DOHH2 (cell line): Measurements from ENCODE around the gene ZNF366.

Source experiments
- H3F3A ChIP-seq: fragments of 200-600 bp; sonication (generic), shearing (Covaris generic); 2 replicates; pipeline ENCODE4 v1.6.0; 2016; ENCODE audit warnings: antibody characterized with exemption, mild to moderate bottlenecking; ENCODE audit not compliant: control insufficient read depth, insufficient read depth
- H3K27ac ChIP-seq: fragments of 200-600 bp; sonication (generic); 2 replicates; pipeline ENCODE4 v1.5.1; 2014; ENCODE audit warnings: low read depth, mild to moderate bottlenecking, low read length, moderate library complexity
- H3K27me3 ChIP-seq: fragments of 200-600 bp; sonication (generic); 2 replicates; pipeline ENCODE4 v1.6.1; 2014; ENCODE audit warnings: mild to moderate bottlenecking, low read length, mixed read lengths; ENCODE audit not compliant: control insufficient read depth
- H3K36me3 ChIP-seq: fragments of 200-600 bp; sonication (generic); 2 replicates; pipeline ENCODE4 v1.6.1; 2014; ENCODE audit warnings: mild to moderate bottlenecking, low read length, moderate library complexity, mixed read lengths; ENCODE audit not compliant: control insufficient read depth
- H3K4me1 ChIP-seq: fragments of 200-600 bp; sonication (generic); 2 replicates; pipeline ENCODE4 v1.6.1; 2014; ENCODE audit warnings: mild to moderate bottlenecking, low read length, mixed read lengths; ENCODE audit not compliant: control insufficient read depth
- H3K4me2 ChIP-seq: fragments of 200-600 bp; sonication (generic); 2 replicates; pipeline ENCODE4 v1.6.0; 2014; ENCODE audit warnings: mild to moderate bottlenecking, low read length, moderate library complexity
- H3K4me3 ChIP-seq: fragments of 200-600 bp; sonication (generic); 2 replicates; pipeline ENCODE4 v1.5.1; 2014; ENCODE audit warnings: mild to moderate bottlenecking, low read length, mixed read lengths
- H3K79me2 ChIP-seq: fragments of 200-600 bp; sonication (generic); 2 replicates; pipeline ENCODE4 v1.6.1; 2014; ENCODE audit warnings: mild to moderate bottlenecking, low read length, mixed read lengths; ENCODE audit not compliant: control insufficient read depth
- H3K9me2 ChIP-seq: fragments of 200-600 bp; sonication (generic); replicated peaks from 2 replicates; pipeline ENCODE4 v1.6.1; 2014; ENCODE audit warnings: mild to moderate bottlenecking, low read length, mixed read lengths; ENCODE audit not compliant: control insufficient read depth
- H3K9me3 ChIP-seq: fragments of 200-600 bp; sonication (generic); 2 replicates; pipeline ENCODE4 v1.6.1; 2014; ENCODE audit warnings: antibody characterized with exemption, low read length, mixed read lengths; ENCODE audit not compliant: control insufficient read depth, insufficient read depth
- H4K20me1 ChIP-seq: fragments of 200-600 bp; sonication (generic); 2 replicates; pipeline ENCODE4 v1.6.0; 2014; ENCODE audit warnings: low read depth, mild to moderate bottlenecking, antibody characterized with exemption, low read length, moderate library complexity; ENCODE audit not compliant: control insufficient read depth, insufficient read depth
- EZH2phosphoT487 ChIP-seq: fragments of 200-600 bp; sonication (generic); IDR thresholded peaks from 2 replicates; pipeline ENCODE4 v1.6.1; 2017; ENCODE audit warnings: borderline replicate concordance, mild to moderate bottlenecking, antibody characterized with exemption, low read length, moderate library complexity, mixed read lengths
- TF ChIP-seq, protein P1 (sequence below): fragments of 200-600 bp; sonication (generic); IDR thresholded peaks from one replicate; pipeline ENCODE4 v1.5.1; 2014; ENCODE audit warnings: antibody characterized with exemption, mild to moderate bottlenecking, low read depth, low read length; ENCODE audit not compliant: poor library complexity, severe bottlenecking

Gene ZNF366

DNA sequence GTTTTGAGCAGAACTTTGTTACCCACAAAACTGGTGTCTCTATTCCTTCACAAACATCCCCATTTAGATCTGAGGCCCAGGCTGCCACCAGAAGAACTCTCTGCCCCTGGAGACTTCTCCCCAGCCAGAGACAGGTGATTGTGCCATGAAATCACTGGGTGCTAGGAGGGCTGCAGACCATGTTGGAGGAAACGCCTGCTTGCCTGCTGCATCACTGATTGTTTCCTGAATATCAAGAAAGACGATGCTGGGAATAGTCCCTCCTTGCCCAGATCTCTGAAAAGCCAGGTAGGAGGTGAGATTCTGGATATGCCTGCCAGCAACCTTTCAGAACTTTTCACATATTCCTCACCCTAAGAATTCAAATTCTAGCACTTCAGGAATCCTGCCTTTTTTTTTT, 8.1 kb downstream of the ZNF366 start:
- no peaks in the 10 kb centered on the region for H3K4me1 ChIP-seq
- TF ChIP-seq, protein P1, sequence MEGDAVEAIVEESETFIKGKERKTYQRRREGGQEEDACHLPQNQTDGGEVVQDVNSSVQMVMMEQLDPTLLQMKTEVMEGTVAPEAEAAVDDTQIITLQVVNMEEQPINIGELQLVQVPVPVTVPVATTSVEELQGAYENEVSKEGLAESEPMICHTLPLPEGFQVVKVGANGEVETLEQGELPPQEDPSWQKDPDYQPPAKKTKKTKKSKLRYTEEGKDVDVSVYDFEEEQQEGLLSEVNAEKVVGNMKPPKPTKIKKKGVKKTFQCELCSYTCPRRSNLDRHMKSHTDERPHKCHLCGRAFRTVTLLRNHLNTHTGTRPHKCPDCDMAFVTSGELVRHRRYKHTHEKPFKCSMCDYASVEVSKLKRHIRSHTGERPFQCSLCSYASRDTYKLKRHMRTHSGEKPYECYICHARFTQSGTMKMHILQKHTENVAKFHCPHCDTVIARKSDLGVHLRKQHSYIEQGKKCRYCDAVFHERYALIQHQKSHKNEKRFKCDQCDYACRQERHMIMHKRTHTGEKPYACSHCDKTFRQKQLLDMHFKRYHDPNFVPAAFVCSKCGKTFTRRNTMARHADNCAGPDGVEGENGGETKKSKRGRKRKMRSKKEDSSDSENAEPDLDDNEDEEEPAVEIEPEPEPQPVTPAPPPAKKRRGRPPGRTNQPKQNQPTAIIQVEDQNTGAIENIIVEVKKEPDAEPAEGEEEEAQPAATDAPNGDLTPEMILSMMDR, result no peak
- TF ChIP-seq EZH2phosphoT487, result no peak
- H4K20me1 ChIP-seq, result no peaks in the 10 kb centered on the region
- H3K4me3 ChIP-seq, result no peak overlapping the region
- H3K27me3 ChIP-seq, result peaks cover 9% of the 10 kb centered on the region; the same call in 1 of the 2 replicates
- H3K9me3 ChIP-seq, result no peaks in the 10 kb centered on the region
- H3K27ac ChIP-seq, result no peak overlapping the region
- no peak overlapping the region for H3K4me2 ChIP-seq
- H3F3A ChIP-seq, result no peaks in the 10 kb centered on the region
- H3K36me3 ChIP-seq, result no peaks in the 10 kb centered on the region
- no peaks in the 10 kb centered on the region for H3K79me2 ChIP-seq
- H3K9me2 ChIP-seq, result no peaks in the 10 kb centered on the region

- Histone ChIP-seq H3F3A (no peaks in the 10 kb centered on the region), H3K79me2 (no peaks in the 10 kb centered on the region), H3K4me2 (no peak overlapping the region), H4K20me1 (no peaks in the 10 kb centered on the region), H3K4me1 (no peaks in the 10 kb centered on the region), H3K4me3 (no peak overlapping the region), H3K36me3 (no peaks in the 10 kb centered on the region), H3K27ac (no peak overlapping the region), H3K9me2 (no peaks in the 10 kb centered on the region), H3K27me3 (peaks cover 9% of the 10 kb centered on the region; the same call in 1 of the 2 replicates), H3K9me3 (no peaks in the 10 kb centered on the region)
- no peak for TF ChIP-seq EZH2phosphoT487
- TF ChIP-seq, protein P1, result no peak
Observed at GRCh38 chr5:72498284-72498683, 8.9 kb downstream of the ZNF366 start.

GRCh38 chr5:72497823-72498222, 9.4 kb downstream of the ZNF366 start:
- no peaks in the 10 kb centered on the region for H3K4me1 ChIP-seq
- TF ChIP-seq, protein P1, result no peak
- TF ChIP-seq EZH2phosphoT487, result no peak
- H4K20me1 ChIP-seq, result no peaks in the 10 kb centered on the region
- no peaks in the 10 kb centered on the region for H3K79me2 ChIP-seq
- H3F3A ChIP-seq, result no peaks in the 10 kb centered on the region
- H3K9me3 ChIP-seq, result no peaks in the 10 kb centered on the region
- no peak overlapping the region for H3K27ac ChIP-seq
- no peaks in the 10 kb centered on the region for H3K36me3 ChIP-seq
- no peak overlapping the region for H3K4me2 ChIP-seq
- H3K9me2 ChIP-seq, result no peaks in the 10 kb centered on the region
- H3K4me3 ChIP-seq, result no peak overlapping the region
- peaks cover 9% of the 10 kb centered on the region; the same call in 1 of the 2 replicates for H3K27me3 ChIP-seq

- no peak overlapping the region for H3K4me3 ChIP-seq
- no peaks in the 10 kb centered on the region for H3K9me3 ChIP-seq
- H3K79me2 ChIP-seq, result no peaks in the 10 kb centered on the region
- no peaks in the 10 kb centered on the region for H3F3A ChIP-seq
- TF ChIP-seq, protein P1, result no peak
- no peak for TF ChIP-seq EZH2phosphoT487
- H3K27ac ChIP-seq, result no peak overlapping the region
- no peak overlapping the region for H3K4me2 ChIP-seq
- no peaks in the 10 kb centered on the region for H3K36me3 ChIP-seq
- H3K27me3 ChIP-seq, result peaks cover 12% of the 10 kb centered on the region; the same call in 1 of the 2 replicates
- no peaks in the 10 kb centered on the region for H4K20me1 ChIP-seq
- H3K9me2 ChIP-seq, result no peaks in the 10 kb centered on the region
- H3K4me1 ChIP-seq, result no peaks in the 10 kb centered on the region
Observed at GRCh38 chr5:72495410-72495809, 11.8 kb downstream of the ZNF366 start.
